ENCODE results near the gene RNF32. TPM values are rescaled to one million over a fixed set of nuclear protein-coding genes. Genes with fewer than 3 reads are reported as not detected.

The RNF32 gene
- total RNA-seq, 4 donors from 2014 or later, result 0.85 TPM; not detected in 3

- no peaks in the 10 kb centered on the region for H3K4me1 ChIP-seq
- peaks cover 0 to 10% of the 10 kb centered on the region in 2 donors for H3K36me3 ChIP-seq
- TF ChIP-seq POLR2A (IDR thresholded peaks at IDR 0.05), result no peak
- no peak for TF ChIP-seq CTCF (IDR thresholded peaks at IDR 0.05 in 4 of 5, conservative IDR thresholded peaks at IDR 0.05 in 1 of 5)
- intact Hi-C loops (cut with DNase I; ENCODE audit: low total_unique reads) (no loop called here), in situ Hi-C loops (cut with MboI; ENCODE audit: low sequenced_read_pairs in 4 of 4) (no loop called here)
- H3K27me3 ChIP-seq, result no peaks in the 10 kb centered on the region
- no peak for ATAC-seq
- no peak for DNase-seq
- no peak overlapping the region for H3K4me3 ChIP-seq
- no peaks in the 10 kb centered on the region for H3K9me3 ChIP-seq
- no peak overlapping the region for H3K27ac ChIP-seq
Measured at GRCh38 chr7:156725073-156725472, 84.5 kb downstream of the RNF32 start.

GRCh38 chr7:156725936-156726335, 85.4 kb downstream of the RNF32 start:
- Histone ChIP-seq H3K9me3 (no peaks in the 10 kb centered on the region), H3K4me3 (no peak overlapping the region), H3K27ac (no peak overlapping the region), H3K27me3 (no peaks in the 10 kb centered on the region), H3K36me3 (peaks cover 0 to 10% of the 10 kb centered on the region in 2 donors), H3K4me1 (no peaks in the 10 kb centered on the region)
- intact Hi-C loops (cut with DNase I; ENCODE audit: low total_unique reads), result no loop called here
- no peak for DNase-seq
- TF ChIP-seq POLR2A (IDR thresholded peaks at IDR 0.05) (no peak), CTCF (IDR thresholded peaks at IDR 0.05 in 4 of 5, conservative IDR thresholded peaks at IDR 0.05 in 1 of 5) (no peak)
- ATAC-seq, result no peak
- in situ Hi-C loops (cut with MboI; ENCODE audit: low sequenced_read_pairs in 4 of 4), result no loop called here
